GM12875 (cell line): ENCODE data around the gene C9orf43.
"Not testable (repeated sequence)": the region's sequence is repeated elsewhere in the genome, so short reads cannot be mapped to it uniquely, and the experiment has no call there.

Source experiments
- H3K4me3 ChIP-seq: one replicate; pipeline ENCODE4 v1.5.1; 2011; ENCODE audit warnings: low read depth, low read length, control low read depth
- CTCF ChIP-seq: IDR thresholded peaks from 2 replicates; pipeline ENCODE4 v1.5.1; 2011; ENCODE audit warnings: low read depth, mild to moderate bottlenecking, control low read depth, inconsistent platforms, low read length, moderate library complexity, borderline replicate concordance; ENCODE audit not compliant: insufficient read depth

C9orf43 gene

GRCh38 chr9:113397203-113397631 lies 13.3 kb upstream of the C9orf43 start:
- TF ChIP-seq CTCF = no peak

DNA sequence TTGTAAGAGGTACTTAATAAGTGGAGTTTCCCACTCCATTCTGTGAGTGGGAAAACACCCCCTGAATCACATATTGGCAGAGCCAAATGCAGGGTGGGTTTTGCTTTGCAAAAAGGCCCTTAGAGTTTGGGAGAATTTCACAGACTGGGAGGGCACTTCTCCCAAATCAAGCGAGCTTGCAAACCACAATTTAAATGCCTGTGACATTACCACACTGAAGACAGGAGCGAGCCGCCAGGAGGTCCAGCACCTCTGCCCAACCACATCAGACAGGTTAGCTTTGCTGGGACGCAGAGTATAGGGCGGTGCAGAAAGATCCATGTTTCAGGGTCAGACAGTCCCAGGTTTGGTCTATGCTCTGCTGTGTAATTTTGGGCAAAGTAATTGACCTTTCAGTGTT lies 11.8 kb upstream of the C9orf43 start:
- no peak for TF ChIP-seq CTCF
- H3K4me3 ChIP-seq = no peak overlapping the region

More at GRCh38 chr9:113397203-113397631, 13.3 kb upstream of the C9orf43 start:
- H3K4me3 ChIP-seq = no peak overlapping the region

GRCh38 chr9:113399646-113400200 lies 10.8 kb upstream of the C9orf43 start:
- no peak overlapping the region for H3K4me3 ChIP-seq
- no peak for TF ChIP-seq CTCF

DNA sequence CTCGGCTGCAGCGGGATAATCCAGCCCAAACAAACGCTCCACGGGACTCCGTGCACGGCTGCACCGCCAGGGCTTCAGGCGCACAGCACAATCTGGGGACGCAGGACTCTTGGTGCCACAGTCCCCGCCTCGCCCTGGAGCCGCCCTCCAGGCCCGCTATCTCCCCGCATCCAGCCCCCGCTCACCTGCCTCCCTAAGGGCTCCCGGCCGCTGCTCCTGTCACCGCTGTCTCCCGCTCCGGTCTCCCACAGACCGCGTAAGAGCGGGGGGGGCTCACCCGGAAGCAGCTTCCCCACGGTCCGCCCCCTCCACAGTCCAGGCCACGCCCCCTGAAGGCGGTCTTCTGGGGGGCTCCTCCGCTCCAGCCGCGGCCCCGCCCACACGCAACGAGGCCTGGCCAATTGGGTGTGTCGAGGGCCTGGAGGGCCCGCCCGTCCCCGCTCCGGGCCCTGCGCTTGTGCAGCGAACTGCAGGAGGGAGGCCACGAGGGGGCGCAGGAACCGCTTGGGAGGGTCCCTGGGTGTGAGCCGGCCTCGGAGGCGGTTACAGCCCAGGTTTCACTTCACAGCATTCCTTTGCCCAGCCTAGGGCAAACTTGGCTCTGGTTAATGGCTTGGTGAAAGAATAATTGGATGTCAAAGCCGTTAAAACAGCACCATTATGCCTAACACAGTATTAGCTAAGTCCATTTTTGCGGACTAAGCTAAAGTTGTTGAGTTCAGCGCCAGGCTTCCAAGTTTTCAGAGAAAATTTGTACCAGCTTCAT lies 9.3 kb upstream of the C9orf43 start, which contains the start of gene ALAD:
TSS of gene ALAD (minus strand) at position 258 of the 766 bp plus-strand sequence. CDS start 7,725 bp downstream, outside the sequence.
- peak; percentile 97 for TF ChIP-seq CTCF
- H3K4me3 ChIP-seq = peak within 1 kb of the TSS; percentile 95

- H3K4me3 ChIP-seq = no peak overlapping the region
- TF ChIP-seq CTCF = no peak
Measured at GRCh38 chr9:113403646-113404045, 6.9 kb upstream of the C9orf43 start.

DNA sequence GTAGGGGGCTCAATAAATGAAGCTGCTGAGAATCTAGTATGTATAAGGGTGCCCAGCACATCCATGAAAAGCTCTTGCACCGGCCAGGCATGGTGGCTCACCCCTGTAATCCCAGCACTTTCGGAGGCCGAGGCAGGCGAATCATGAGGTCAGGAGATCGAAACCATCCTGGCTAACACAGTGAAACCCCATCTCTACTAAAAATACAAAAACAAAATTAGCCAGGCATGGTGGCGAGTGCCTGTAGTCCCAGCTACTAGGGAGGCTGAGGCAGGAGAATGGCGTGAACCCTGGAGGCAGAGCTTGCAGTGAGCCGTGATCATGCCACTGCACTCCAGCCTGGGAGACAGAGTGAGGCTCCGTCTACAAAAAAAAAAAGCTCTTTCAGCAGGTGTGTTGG lies 4.2 kb upstream of the C9orf43 start:
- not testable (repeated sequence) for H3K4me3 ChIP-seq

DNA sequence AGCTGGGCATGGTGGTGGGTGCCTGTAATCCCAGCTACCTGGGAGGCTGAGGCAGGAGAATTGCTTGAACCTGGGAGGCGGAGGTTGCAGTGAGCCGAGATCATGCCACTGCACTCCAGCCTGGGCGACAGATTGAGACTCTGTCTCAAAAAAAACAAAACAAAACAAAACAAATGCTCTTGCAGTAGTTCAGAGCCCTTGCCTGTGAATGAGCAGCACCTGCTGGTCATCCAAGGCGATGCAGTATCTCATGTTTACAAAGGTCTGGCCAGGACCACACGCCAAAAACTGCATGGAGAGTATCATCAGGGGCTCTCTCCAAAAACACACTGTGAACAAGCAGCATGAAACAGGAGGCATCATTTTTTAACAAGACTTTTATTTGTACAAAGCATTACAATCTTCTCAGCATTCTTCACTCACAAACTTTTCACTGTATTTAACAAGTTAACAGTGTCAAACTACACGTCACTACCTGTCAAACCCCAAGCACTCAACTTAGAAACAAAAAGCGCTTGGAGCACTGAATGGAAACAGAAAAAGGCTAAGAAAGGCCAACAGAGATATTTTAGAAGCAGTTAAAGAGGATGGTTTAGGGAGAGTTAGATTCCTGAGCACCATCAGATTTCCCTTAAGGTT lies 3.6 kb upstream of the C9orf43 start:
- TF ChIP-seq CTCF = peak; percentile 79
- not testable (repeated sequence) for H3K4me3 ChIP-seq
